Chondrocyte (in vitro differentiated cells): ENCODE data around the gene THAP3. TPM values are rescaled to one million over a fixed set of nuclear protein-coding genes. Genes with fewer than 3 reads are reported as not detected.

Experiments used
- DNase-seq: peaks from one replicate; pipeline ENCODE4 v3.0.0; 2021; ENCODE audit warnings: mixed read lengths, low spot score
- H3K27ac Mint-ChIP-seq: one replicate; pipeline ENCODE4 v1.8.0; 2021; ENCODE audit warnings: mild to moderate bottlenecking, moderate library complexity, mixed read lengths; ENCODE audit not compliant: unreplicated experiment
- H3K27me3 Mint-ChIP-seq: 2 replicates; pipeline ENCODE4 v1.8.0; 2021; ENCODE audit warnings: low read depth, mixed read lengths
- H3K36me3 Mint-ChIP-seq: 2 replicates; pipeline ENCODE4 v1.8.0; 2021; ENCODE audit warnings: low read depth, mixed read lengths
- H3K4me1 Mint-ChIP-seq: 2 replicates; pipeline ENCODE4 v1.8.0; 2021; ENCODE audit warnings: low read depth, mild to moderate bottlenecking, mixed read lengths
- H3K4me3 Mint-ChIP-seq: one replicate; pipeline ENCODE4 v1.8.0; 2021; ENCODE audit warnings: mild to moderate bottlenecking, moderate library complexity, mixed read lengths; ENCODE audit not compliant: unreplicated experiment
- H3K9me3 Mint-ChIP-seq: 2 replicates; pipeline ENCODE4 v1.8.0; 2021; ENCODE audit warnings: low read depth, mixed read lengths
- CTCF ChIP-seq: fragments of 200-600 bp; sonication (generic); IDR thresholded peaks from 2 replicates; pipeline ENCODE4 v1.5.0; 2021; ENCODE audit warnings: antibody characterized with exemption, mild to moderate bottlenecking, moderate library complexity
- total RNA-seq: library from RNA; stranded (reverse); gene quantifications from 3 replicates; pipeline ENCODE4 v1.2.1, GENCODE V29; 2021

The THAP3 gene
- total RNA-seq, 1 donor from 2014 or later = 12.9 TPM

- peak overlapping the region; percentile 86 for H3K27ac Mint-ChIP-seq
- H3K27me3 Mint-ChIP-seq = no peaks in the 10 kb centered on the region
- peak overlapping the region; percentile 74 for H3K4me3 Mint-ChIP-seq
These were observed 9.5 kb upstream of the THAP3 start for GRCh38 chr1:6614929-6615785.

GRCh38 chr1:6619045-6619444, 5.6 kb upstream of the THAP3 start:
- Mint-ChIP-seq H3K27ac (no peak overlapping the region), H3K36me3 (peaks cover 16% of the 10 kb centered on the region), H3K9me3 (no peaks in the 10 kb centered on the region), H3K27me3 (no peaks in the 10 kb centered on the region), H3K4me1 (peaks cover 16% of the 10 kb centered on the region), H3K4me3 (no peak overlapping the region)
- TF ChIP-seq CTCF = no peak
- DNase-seq = no peak

More at GRCh38 chr1:6614929-6615785, 9.5 kb upstream of the THAP3 start:
- DNase-seq = no peak
- peaks cover 31% of the 10 kb centered on the region for H3K4me1 Mint-ChIP-seq
- H3K36me3 Mint-ChIP-seq = peaks cover 8% of the 10 kb centered on the region
- H3K9me3 Mint-ChIP-seq = no peaks in the 10 kb centered on the region
- TF ChIP-seq CTCF = no peak

DNA sequence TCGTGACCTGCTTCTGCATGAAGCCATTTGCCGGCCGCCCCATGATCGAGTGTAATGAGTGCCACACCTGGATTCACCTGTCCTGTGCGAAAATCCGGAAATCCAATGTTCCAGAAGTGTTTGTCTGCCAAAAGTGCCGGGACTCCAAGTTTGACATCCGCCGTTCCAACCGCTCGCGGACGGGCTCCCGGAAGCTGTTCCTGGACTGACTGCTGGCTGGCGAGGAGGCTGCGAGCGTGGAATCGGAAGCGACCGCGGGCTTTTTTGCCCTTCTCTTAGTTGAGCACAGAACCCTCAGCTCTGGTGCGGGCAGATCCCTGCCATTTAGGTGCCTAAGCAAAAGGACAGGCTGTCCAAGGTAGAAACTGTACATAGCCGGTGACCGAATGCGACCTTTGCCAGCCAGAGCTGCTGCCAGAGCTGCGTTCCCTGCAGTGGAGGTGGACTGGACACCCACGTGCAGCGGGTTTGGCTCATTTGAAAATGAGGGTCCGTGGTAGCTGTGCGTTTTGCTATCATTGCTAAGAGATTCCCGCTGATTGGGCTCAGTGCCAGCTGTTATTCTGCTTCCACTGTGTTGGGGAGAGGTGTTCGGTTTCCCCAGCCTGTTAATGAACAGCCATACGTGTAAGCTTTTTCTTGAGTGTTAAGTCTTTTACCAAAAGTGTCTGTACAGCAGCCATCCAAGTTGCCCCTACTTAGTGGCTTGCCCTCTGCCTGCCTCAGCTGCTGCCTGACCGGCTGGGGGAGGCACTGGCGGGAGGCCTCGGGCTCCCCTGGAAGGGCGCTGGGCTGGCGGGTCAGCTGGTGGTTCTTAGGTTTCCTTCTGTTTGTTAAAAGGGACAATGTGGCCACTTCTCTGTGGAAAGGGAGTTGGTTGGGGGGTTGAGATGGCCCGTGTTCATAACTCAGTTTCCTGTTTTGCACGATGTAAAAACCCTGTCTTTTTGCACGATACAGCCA, 3.0 kb upstream of the THAP3 start:
- no peak overlapping the region for H3K4me3 Mint-ChIP-seq
- peak overlapping the region; percentile 27 for H3K27ac Mint-ChIP-seq
- H3K9me3 Mint-ChIP-seq = no peaks in the 10 kb centered on the region
- DNase-seq = no peak
- TF ChIP-seq CTCF = no peak
- peaks cover 16% of the 10 kb centered on the region for H3K36me3 Mint-ChIP-seq
- peaks cover 18% of the 10 kb centered on the region for H3K4me1 Mint-ChIP-seq
- no peaks in the 10 kb centered on the region for H3K27me3 Mint-ChIP-seq

DNA sequence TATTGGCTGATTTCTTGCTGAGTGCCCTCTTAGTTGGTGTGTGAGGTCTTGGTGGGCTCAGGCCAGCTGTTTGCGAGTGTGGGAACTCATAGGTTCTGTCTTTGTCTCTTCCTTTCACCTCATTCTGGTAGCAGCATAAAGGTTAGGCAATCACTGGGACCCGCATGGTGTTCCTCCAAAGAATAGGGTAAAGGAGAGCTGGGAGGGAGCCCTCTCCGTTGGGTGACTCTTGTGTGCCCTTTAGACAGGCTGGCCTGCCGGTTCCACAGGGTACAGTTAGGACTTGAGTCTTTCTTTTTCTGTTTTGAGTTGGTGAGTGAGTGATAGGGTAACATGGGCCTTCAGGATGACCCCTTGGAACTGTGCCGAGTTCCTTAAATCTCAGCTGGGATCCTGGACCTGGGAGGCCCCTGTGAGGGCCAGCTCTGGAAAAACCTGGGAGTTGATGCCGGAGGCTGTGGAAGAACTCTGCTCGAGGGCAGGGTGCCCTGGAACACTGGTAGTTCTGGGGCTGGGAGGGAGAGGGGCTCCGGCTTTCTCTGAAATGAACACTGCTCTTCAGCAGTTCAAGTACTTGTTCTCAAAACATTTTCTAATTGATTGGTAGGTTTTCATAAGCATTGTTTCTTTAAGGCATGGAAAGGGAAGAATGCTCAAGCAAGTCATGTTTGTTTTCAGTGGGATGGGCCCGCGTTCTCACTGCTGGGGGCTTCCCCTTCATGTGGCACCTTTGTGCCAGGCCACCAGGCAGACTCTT, 2.1 kb upstream of the THAP3 start:
- no peaks in the 10 kb centered on the region for H3K9me3 Mint-ChIP-seq
- H3K36me3 Mint-ChIP-seq = peaks cover 17% of the 10 kb centered on the region
- no peak for TF ChIP-seq CTCF
- peak overlapping the region; percentile 42 for H3K27ac Mint-ChIP-seq
- DNase-seq = no peak
- peaks cover 24% of the 10 kb centered on the region for H3K4me1 Mint-ChIP-seq
- no peaks in the 10 kb centered on the region for H3K27me3 Mint-ChIP-seq
- no peak overlapping the region for H3K4me3 Mint-ChIP-seq
